Right cardiac atrium (tissue), 5 donors: ENCODE data around the gene IGF1R. TPM values are rescaled to one million over a fixed set of nuclear protein-coding genes. Genes with fewer than 3 reads are reported as not detected.
"Not testable (repeated sequence)": the region's sequence is repeated elsewhere in the genome, so short reads cannot be mapped to it uniquely, and the experiment has no call there.

Source experiments
- ATAC-seq, 2 donors: fragments of 200-7000 bp; cut with Tn5 transposase; one replicate each; pipeline versions ENCODE4 v1.8.0 to v1.9.1; 2020; ENCODE audit warnings: moderate library complexity in 2 of 2, mild to moderate bottlenecking in 1 of 2
- DNase-seq, 3 donors: peaks; one replicate each; pipeline ENCODE4 v3.0.0-alpha.2; 2020
- H3K27ac ChIP-seq: one replicate; pipeline ENCODE4 v1.5.1; 2013; ENCODE audit warnings: mild to moderate bottlenecking, low read length, control low read depth, moderate library complexity
- H3K27me3 ChIP-seq: one replicate; pipeline ENCODE4 v1.6.1; 2013; ENCODE audit not compliant: control insufficient read depth, insufficient read depth
- H3K4me1 ChIP-seq: one replicate; pipeline ENCODE4 v1.6.1; 2013; ENCODE audit warnings: low read length; ENCODE audit not compliant: control insufficient read depth, insufficient read depth
- H3K4me3 ChIP-seq: one replicate; pipeline ENCODE4 v1.5.1; 2013; ENCODE audit warnings: low read length, control low read depth
- H3K9me3 ChIP-seq: one replicate; pipeline ENCODE4 v1.6.1; 2013; ENCODE audit warnings: low read length; ENCODE audit not compliant: control insufficient read depth
- WGBS: extraction: QIAGEN DNeasy Blood & Tissue Kit; methylation state at CpG from one replicate; pipeline ENCODE4 v1.1.7; 2013; 5-methylcytosine and 5-hydroxymethylcytosine counted together
- intact Hi-C, 4 donors: fragments of 100-400 bp; cut with DNase I; formaldehyde crosslinking; loops; one replicate each; pipeline versions ENCODE4 v1.11.0 to v1.14.0; 2022 to 2023
- polyA plus RNA-seq: library from polyadenylated mRNA; stranded (reverse); fragments of 200-250 nt; gene quantifications from one replicate; pipeline ENCODE4 v1.2.3, GENCODE V29; 2013
- total RNA-seq, 4 donors: library from RNA; stranded (reverse); fragmentation: NEBNext Ultra II Directional; extraction: Animal tissue kit (Norgen Biotek cat#: 25700); gene quantifications; one replicate each; pipeline ENCODE4 v1.2.1, GENCODE V29; 2021
- donor health status: healthy with polysubstance abuse.
- donor health status: DM: no; HTN: yes; CAD: no.
- donor health status: DM: no; HTN: no; CAD: no.
- donor health status: DM: no; HTN: yes; CAD: no; lungs with severe emphysema.
- donor health status: DM: yes; HTN: yes; CAD: no.

The IGF1R gene
- total and polyA plus RNA-seq, 5 donors: 9.0 to 52.3 (median 34.4) TPM

DNA sequence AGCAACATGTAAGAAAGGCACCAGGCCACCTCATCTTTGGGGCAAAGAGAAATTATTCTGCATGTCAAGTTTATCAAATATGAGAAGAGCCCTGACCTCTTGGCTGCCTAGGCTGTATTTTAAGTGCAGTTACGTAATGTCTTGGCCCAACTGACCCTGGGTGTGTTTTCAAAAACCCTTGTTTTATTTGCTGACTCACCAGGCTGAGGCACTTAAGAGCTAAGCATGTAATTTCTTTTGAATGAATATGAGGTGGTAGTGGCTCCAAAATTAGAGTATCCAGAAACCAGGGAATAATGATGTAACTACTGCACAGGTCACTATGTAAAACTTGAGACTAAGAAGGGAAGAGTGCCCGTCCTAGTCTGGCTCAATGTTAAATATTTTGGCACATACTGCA, 335.0 kb downstream of the IGF1R start:
- intact Hi-C loops: no loop called here
- DNase-seq (peak in 2 of 3 donors; percentile 62 to 63), ATAC-seq (peak; percentile 88 to 90)
- WGBS: 27% methylated on average over 2 of the region's 2 CpGs
- no peaks in the 10 kb centered on the region for H3K4me1 ChIP-seq
- no peak overlapping the region for H3K27ac ChIP-seq
- no peak overlapping the region for H3K4me3 ChIP-seq
- no peaks in the 10 kb centered on the region for H3K27me3 ChIP-seq
- H3K9me3 ChIP-seq: no peaks in the 10 kb centered on the region

DNA sequence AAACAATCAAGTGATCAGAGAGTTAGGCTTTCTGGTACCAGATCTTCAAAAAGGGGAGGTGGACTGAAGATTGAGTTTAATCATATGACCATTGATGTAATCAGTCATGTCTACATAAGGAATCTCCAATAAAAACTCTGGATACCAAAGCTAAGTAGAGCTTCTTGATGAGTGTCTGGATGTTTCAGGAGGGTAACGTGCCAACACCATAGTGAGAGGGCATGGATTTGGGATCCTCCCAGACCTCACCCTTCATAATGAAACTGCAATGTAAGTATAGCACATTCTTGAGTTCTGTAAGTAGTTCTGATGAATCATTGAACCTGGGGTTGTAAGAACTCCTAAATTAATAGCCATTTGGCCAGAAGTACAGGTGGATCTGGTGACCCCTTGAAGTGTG, 337.9 kb downstream of the IGF1R start:
- no peak for ATAC-seq
- WGBS: 78% methylated on average over 1 of the region's 1 CpG

DNA sequence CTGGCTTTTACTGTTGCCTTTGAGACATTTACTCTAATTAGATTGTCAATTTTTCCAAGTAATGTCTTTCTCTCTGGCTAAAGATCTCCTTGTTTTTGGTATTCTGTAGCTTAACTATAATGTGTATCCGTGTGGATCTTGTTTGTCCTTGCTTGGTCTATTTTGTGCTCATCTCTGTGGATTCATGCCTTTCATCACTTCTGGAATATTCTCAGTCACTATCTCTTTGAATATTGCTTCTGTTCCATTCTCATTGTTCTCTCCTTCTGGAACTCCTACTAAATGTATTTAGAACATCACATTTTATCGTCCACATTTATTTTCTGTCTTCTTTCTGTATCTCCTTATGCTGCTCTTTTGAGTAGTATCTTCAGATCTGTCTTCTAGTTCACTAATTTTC, 346.6 kb downstream of the IGF1R start:
- Histone ChIP-seq H3K4me1 (no peaks in the 10 kb centered on the region), H3K4me3 (no peak overlapping the region), H3K27ac (no peak overlapping the region), H3K9me3 (no peaks in the 10 kb centered on the region), H3K27me3 (no peaks in the 10 kb centered on the region)
- DNase-seq (no peak), ATAC-seq (no peak)
- intact Hi-C loops: no loop called here
- WGBS: 89% methylated on average over 2 of the region's 2 CpGs

More for the DNA sequence above, 337.9 kb downstream of the IGF1R start:
- no peaks in the 10 kb centered on the region for H3K9me3 ChIP-seq
- intact Hi-C loops: no loop called here
- DNase-seq: no peak
- no peaks in the 10 kb centered on the region for H3K4me1 ChIP-seq
- no peak overlapping the region for H3K27ac ChIP-seq
- H3K4me3 ChIP-seq: no peak overlapping the region
- H3K27me3 ChIP-seq: no peaks in the 10 kb centered on the region

DNA sequence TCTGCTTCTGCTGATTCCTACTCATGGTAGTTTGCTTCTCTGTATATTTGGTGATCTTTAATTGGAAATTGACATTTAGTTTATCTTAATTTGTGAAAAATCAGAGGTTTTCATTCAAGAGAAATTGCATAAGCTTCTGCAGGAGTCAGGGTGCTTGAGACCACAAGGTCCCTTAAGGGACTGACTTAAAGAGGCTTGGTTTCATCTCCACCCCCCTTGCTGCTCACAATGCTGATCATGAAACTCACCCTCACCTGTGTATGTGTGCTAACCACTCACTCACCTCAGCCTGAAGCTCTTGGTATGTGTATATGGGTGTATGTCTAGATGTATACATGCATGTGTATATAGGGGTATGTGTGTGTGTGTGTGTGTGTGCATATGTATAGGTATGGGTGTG, 347.8 kb downstream of the IGF1R start:
- no peaks in the 10 kb centered on the region for H3K27me3 ChIP-seq
- H3K4me3 ChIP-seq: no peak overlapping the region
- intact Hi-C loops: no loop called here
- H3K4me1 ChIP-seq: no peaks in the 10 kb centered on the region
- DNase-seq (no peak), ATAC-seq (no peak)
- no peak overlapping the region for H3K27ac ChIP-seq
- H3K9me3 ChIP-seq: no peaks in the 10 kb centered on the region

DNA sequence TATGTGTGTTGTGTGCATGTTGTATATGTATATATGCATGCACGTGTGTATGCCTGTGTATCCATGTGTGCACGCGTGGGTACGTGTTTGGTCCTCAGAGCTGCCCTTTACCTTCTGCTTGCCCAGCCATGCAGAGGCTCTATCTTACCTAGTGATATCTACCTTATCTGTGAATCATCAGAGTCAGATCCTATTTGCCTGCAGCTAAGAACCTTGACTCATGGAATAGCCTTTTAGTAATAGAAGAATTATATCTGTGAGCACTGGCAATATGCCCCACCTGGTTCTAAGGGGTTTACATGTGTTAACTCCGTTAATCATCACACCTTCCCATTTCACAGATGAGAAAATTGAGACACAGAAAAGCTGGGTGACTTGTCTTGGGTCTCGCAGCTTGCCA, 348.3 kb downstream of the IGF1R start:
- no peaks in the 10 kb centered on the region for H3K9me3 ChIP-seq
- ATAC-seq: no peak
- H3K27ac ChIP-seq: no peak overlapping the region
- no peak overlapping the region for H3K4me3 ChIP-seq
- H3K4me1 ChIP-seq: no peaks in the 10 kb centered on the region
- H3K27me3 ChIP-seq: no peaks in the 10 kb centered on the region
- intact Hi-C loops: no loop called here
- DNase-seq: no peak
- 93% methylated on average over 6 of the region's 6 CpGs for WGBS

DNA sequence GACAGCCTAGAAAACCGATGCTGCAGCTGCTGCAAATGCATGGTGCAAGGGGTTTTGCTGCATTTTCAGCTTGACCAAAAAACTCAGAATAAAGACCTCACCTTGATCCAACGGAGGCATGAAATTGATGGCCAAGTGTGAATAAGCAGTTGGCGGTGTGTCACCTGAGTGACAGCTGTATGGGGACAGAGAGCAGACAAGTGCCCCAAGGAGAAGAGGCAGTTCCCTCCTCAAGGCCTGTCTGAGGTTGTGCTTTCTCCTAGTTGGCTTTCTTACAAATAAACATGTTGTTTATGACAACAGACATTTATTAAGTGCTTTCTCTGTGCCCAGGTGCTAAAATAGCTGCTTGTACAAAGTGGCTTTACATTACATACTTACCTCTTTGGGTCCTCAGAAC, 349.0 kb downstream of the IGF1R start:
- no peak for ATAC-seq
- intact Hi-C loops: no loop called here

DNA sequence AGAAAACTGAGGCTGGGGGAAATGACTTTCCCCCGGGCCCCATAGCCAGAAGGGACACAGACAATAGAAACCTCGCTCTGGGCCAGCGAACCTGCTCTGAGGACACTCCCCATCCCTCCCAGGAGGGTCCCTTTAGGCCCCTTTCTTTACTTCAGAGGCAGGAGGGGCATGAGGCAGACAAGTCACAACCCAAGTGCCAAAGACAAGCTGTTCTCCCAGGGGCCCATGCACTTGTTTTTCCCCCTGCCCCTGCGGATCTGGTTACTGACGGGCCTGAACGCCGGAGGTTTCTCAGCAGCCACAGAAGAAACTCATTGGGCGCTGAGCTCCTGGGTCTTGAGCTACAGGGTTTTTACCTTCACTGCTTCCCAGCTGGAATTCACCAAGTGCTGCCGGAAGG, 349.4 kb downstream of the IGF1R start:
- ATAC-seq: no peak
- H3K27me3 ChIP-seq: no peaks in the 10 kb centered on the region
- H3K27ac ChIP-seq: no peak overlapping the region
- no peak for DNase-seq
- H3K4me1 ChIP-seq: no peaks in the 10 kb centered on the region
- H3K9me3 ChIP-seq: no peaks in the 10 kb centered on the region
- 88% methylated on average over 9 of the region's 9 CpGs for WGBS
- no peak overlapping the region for H3K4me3 ChIP-seq
- intact Hi-C loops: no loop called here

More for the DNA sequence above, 349.0 kb downstream of the IGF1R start:
- no peaks in the 10 kb centered on the region for H3K27me3 ChIP-seq
- WGBS: 85% methylated on average over 3 of the region's 3 CpGs
- H3K27ac ChIP-seq: no peak overlapping the region
- no peaks in the 10 kb centered on the region for H3K4me1 ChIP-seq
- no peaks in the 10 kb centered on the region for H3K9me3 ChIP-seq
- H3K4me3 ChIP-seq: no peak overlapping the region
- DNase-seq: no peak

DNA sequence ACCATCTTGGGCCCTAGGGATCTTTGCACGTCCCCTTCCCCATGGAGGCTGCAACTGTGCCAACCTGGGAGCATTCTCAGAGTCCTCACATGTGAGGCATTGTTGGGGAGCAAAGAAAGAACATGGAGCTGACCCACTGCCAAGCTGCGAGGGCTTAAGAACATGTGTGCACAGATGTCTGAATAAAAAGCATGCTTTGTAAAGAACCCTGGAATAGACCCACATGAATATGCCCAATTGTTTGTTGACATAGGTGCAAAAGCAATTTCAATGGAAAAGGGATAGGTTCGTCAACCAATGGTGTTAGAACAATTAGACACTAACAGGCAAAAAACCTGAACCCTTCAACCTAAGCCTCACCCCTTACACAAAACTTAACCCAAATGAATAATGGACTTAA, 349.9 kb downstream of the IGF1R start:
- no peaks in the 10 kb centered on the region for H3K9me3 ChIP-seq
- no peaks in the 10 kb centered on the region for H3K27me3 ChIP-seq
- DNase-seq (no peak), ATAC-seq (no peak)
- no peak overlapping the region for H3K27ac ChIP-seq
- no peaks in the 10 kb centered on the region for H3K4me1 ChIP-seq
- intact Hi-C loops: no loop called here
- 86% methylated on average over 3 of the region's 3 CpGs for WGBS
- H3K4me3 ChIP-seq: no peak overlapping the region

DNA sequence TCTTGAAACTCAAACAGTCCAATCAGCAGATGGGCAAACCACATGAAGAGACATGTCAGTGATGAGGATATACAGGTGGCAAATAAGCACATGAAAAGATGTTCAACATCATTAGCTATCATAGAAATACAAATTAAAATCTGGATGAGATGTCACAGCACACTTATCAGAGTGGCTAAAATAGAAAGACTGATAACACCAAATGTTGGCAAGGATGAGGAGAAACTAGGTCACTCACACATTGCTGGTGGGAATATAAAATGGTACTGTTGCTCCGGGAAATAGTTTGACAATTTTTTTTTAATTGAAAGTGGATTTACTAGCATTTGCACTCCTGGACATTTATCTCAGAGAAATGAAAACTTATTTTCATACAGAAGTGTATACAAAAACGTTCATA, 350.9 kb downstream of the IGF1R start:
- no peak for DNase-seq
- no peak overlapping the region for H3K4me3 ChIP-seq
- intact Hi-C loops: no loop called here
- no peak for ATAC-seq
- no peak overlapping the region for H3K27ac ChIP-seq
- no peaks in the 10 kb centered on the region for H3K4me1 ChIP-seq
- H3K9me3 ChIP-seq: no peaks in the 10 kb centered on the region
- WGBS: 52% methylated on average over 2 of the region's 2 CpGs
- H3K27me3 ChIP-seq: no peaks in the 10 kb centered on the region

DNA sequence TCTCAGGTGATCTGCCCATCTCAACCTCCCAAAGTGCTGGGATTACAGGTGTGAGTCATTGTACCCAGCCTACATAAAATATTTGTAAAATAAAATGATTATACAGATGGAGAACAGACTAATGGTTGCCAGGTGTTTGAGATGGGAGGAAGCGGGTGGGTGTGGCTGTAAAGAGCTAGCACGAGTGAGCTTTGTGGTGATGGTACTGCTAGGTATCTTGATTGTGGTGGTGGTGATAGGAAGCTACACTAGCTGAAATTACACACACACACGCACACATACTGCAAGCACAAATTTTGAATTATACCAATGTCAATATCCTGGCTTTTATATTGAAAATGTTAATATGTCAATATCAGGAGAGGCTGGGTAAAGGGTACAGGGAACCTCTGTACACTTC, 353.9 kb downstream of the IGF1R start:
- intact Hi-C loops: no loop called here
- no peak overlapping the region for H3K27ac ChIP-seq
- ATAC-seq (no peak), DNase-seq (no peak)
- H3K9me3 ChIP-seq: no peaks in the 10 kb centered on the region
- H3K27me3 ChIP-seq: no peaks in the 10 kb centered on the region
- WGBS: 75% methylated on average over 3 of the region's 3 CpGs
- no peak overlapping the region for H3K4me3 ChIP-seq
- H3K4me1 ChIP-seq: no peaks in the 10 kb centered on the region

DNA sequence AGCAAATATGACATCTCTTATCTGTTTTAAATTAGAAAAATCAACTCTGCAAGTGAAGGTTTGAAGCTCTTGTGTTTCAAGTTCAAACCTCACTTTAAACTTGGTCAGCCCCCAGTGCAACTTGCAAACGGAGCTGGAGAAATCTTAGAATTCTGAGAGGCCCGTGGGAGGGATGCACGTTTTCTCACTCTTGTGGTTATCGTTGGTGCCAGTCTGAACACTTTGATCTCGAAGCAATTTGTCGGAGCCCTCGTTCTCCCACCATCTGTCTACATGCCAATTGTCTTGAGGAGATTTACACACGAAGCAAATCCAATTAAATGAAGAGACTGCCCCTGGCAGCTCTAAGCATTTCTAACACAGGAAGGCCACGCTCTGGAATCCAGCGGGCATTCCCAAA, 355.0 kb downstream of the IGF1R start:
- intact Hi-C loops, H3K9me3 ChIP-seq, H3K27ac ChIP-seq, H3K4me3 ChIP-seq, DNase-seq, H3K27me3 ChIP-seq, H3K4me1 ChIP-seq, ATAC-seq: not testable (repeated sequence)
- 61% methylated on average over 10 of the region's 10 CpGs for WGBS
